Measurements from ENCODE around the gene SLC22A15. TPM values are rescaled to one million over a fixed set of nuclear protein-coding genes. Genes with fewer than 3 reads are reported as not detected.
"Not testable (repeated sequence)": the region's sequence is repeated elsewhere in the genome, so short reads cannot be mapped to it uniquely, and the experiment has no call there.

The SLC22A15 gene
- total RNA-seq, 1 donor from 2014 or later, result 9.8 TPM

DNA sequence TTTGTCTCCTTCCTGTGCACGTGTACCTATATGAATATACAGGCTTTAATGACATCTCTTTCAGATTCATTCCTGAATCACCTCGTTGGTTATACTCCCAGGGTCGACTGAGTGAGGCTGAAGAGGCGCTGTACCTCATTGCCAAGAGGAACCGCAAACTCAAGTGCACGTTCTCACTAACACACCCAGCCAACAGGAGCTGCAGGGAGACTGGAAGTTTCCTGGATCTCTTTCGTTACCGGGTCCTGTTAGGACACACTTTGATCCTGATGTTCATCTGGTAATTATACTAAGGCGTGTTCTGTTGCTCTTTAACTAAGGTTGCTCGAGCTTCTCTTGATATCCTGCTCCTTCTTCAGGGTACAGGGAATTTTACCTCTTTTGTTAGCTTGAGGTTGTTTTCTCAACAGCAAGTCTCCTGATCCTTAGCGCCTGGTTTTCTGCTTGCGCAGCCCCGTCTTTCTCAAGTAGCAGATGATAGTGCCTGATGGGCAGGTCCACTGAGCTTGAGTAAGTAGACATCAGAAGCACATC is 55.1 kb downstream of the SLC22A15 start:
- no peak overlapping the region for H3K4me3 ChIP-seq
- H3K4me1 ChIP-seq, result no peaks in the 10 kb centered on the region
- intact Hi-C loops (cut with DNase I), result no loop called here
- no peaks in the 10 kb centered on the region for H3K36me3 ChIP-seq
- H3K9me3 ChIP-seq, result no peaks in the 10 kb centered on the region
- no peak for TF ChIP-seq POLR2A (IDR thresholded peaks at IDR 0.05)
- TF ChIP-seq POLR2AphosphoS5 (IDR thresholded peaks at IDR 0.05; ENCODE audit: insufficient read depth in 1 of 2, low read depth in 1 of 2), result no peak
- TF ChIP-seq, protein P1, sequence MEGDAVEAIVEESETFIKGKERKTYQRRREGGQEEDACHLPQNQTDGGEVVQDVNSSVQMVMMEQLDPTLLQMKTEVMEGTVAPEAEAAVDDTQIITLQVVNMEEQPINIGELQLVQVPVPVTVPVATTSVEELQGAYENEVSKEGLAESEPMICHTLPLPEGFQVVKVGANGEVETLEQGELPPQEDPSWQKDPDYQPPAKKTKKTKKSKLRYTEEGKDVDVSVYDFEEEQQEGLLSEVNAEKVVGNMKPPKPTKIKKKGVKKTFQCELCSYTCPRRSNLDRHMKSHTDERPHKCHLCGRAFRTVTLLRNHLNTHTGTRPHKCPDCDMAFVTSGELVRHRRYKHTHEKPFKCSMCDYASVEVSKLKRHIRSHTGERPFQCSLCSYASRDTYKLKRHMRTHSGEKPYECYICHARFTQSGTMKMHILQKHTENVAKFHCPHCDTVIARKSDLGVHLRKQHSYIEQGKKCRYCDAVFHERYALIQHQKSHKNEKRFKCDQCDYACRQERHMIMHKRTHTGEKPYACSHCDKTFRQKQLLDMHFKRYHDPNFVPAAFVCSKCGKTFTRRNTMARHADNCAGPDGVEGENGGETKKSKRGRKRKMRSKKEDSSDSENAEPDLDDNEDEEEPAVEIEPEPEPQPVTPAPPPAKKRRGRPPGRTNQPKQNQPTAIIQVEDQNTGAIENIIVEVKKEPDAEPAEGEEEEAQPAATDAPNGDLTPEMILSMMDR (IDR thresholded peaks at IDR 0.05), result no peak
- no peak for DNase-seq (ENCODE audit: extremely low spot score in 2 of 2)
- no peaks in the 10 kb centered on the region for H3K27me3 ChIP-seq
- H3K27ac ChIP-seq, result no peak overlapping the region

DNA sequence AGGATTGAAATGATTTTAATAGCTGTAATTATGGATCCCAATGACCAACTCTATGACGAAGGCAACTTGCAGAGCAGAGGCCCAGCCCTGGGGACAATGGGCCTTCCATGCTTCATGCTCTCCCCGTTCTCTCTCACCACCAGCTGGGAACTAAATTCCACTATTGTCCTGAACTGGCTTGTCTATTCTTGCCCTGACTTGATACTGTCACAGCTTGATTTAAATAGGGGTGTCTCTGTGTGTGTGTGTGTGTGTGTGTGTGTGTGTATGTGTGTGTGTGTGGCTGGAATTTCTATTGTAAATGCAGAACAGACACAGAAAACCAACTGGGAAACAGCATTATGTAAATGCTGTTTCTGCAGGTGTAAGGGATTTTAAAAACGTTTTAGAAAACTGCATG is 57.0 kb downstream of the SLC22A15 start:
- no peak for DNase-seq (ENCODE audit: extremely low spot score in 2 of 2)
- intact Hi-C loops (cut with DNase I), result no loop called here
- TF ChIP-seq POLR2AphosphoS5 (IDR thresholded peaks at IDR 0.05; ENCODE audit: insufficient read depth in 1 of 2, low read depth in 1 of 2), result no peak
- no peak for TF ChIP-seq POLR2A (IDR thresholded peaks at IDR 0.05)
- TF ChIP-seq, protein P1 (IDR thresholded peaks at IDR 0.05), result no peak
- H3K9me3 ChIP-seq, result no peaks in the 10 kb centered on the region
- H3K27me3 ChIP-seq, result no peaks in the 10 kb centered on the region
- H3K4me1 ChIP-seq, result no peaks in the 10 kb centered on the region
- H3K36me3 ChIP-seq, result no peaks in the 10 kb centered on the region
- H3K4me3 ChIP-seq, result no peak overlapping the region
- H3K27ac ChIP-seq, result no peak overlapping the region

DNA sequence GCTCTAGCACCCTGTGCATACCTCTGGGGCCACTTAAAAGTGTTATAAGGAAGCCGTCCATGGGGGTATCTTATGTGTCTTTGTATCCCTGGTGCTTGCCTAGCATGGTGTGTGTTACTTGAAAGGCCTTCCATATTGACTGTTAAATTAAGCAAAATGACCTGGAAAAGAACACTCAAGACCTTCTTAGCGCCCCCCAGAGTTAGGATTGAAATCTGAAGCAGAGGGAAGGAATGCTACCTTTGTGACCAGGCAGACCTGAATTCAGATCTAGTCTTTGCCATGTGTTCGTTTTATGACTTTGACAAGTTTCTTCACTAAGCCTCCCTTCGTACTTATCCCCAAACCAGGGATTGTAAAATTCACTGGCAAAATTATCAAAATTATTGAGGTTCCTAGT is 59.9 kb downstream of the SLC22A15 start:
- H3K4me3 ChIP-seq, result no peak overlapping the region
- DNase-seq (ENCODE audit: extremely low spot score in 2 of 2), result no peak
- H3K27me3 ChIP-seq, result no peaks in the 10 kb centered on the region
- no peak overlapping the region for H3K27ac ChIP-seq
- H3K9me3 ChIP-seq, result no peaks in the 10 kb centered on the region
- H3K36me3 ChIP-seq, result peaks cover 0 to 6% of the 10 kb centered on the region in 2 donors
- TF ChIP-seq POLR2AphosphoS5 (IDR thresholded peaks at IDR 0.05; ENCODE audit: insufficient read depth in 1 of 2, low read depth in 1 of 2) (no peak), POLR2A (IDR thresholded peaks at IDR 0.05) (no peak)
- TF ChIP-seq, protein P1 (IDR thresholded peaks at IDR 0.05), result no peak
- H3K4me1 ChIP-seq, result no peaks in the 10 kb centered on the region
- intact Hi-C loops (cut with DNase I), result no loop called here

DNA sequence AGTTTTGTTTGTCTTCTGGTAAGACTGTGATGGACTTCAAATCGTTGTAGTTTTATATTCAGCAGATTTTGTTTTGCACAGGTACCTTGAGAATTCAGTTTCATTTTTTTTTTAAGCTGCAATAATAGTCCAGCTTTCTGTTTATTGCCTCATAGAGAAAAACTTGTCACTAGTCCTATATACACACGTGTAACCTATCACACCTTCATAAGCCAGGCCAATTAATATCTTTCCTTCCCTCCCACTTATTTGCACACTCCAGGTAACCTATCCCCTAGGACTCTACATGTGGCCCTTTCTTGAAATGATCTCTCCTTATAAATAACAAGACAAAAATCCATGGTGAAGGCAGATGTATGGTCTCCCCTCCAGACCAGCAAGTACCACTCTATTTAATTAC is 62.4 kb downstream of the SLC22A15 start:
- Histone ChIP-seq H3K27ac (no peak overlapping the region), H3K4me1 (no peaks in the 10 kb centered on the region), H3K36me3 (peaks cover 0 to 15% of the 10 kb centered on the region in 2 donors), H3K27me3 (no peaks in the 10 kb centered on the region), H3K4me3 (no peak overlapping the region), H3K9me3 (no peaks in the 10 kb centered on the region)
- DNase-seq (ENCODE audit: extremely low spot score in 2 of 2), result no peak
- TF ChIP-seq POLR2A (IDR thresholded peaks at IDR 0.05) (no peak), POLR2AphosphoS5 (IDR thresholded peaks at IDR 0.05; ENCODE audit: insufficient read depth in 1 of 2, low read depth in 1 of 2) (no peak)
- TF ChIP-seq, protein P1 (IDR thresholded peaks at IDR 0.05), result no peak
- intact Hi-C loops (cut with DNase I), result no loop called here

DNA sequence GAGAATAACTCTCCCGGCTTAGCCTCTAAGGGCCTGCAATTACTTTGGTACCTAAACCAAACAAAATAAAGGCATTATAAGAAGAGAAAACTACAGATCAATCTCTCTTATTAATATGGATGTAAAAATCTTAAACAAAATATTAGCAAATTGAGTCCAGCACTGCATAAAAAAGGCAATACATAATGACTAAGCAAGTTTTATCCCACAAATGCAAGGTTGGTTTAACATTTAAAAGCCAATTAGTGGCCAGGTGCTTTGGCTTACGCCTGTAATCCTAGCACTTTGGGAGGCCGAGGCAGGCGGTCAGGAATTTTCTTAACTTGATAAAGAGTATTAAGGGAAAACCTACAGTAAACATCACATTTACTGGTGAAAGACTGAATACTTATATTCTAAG is 67.8 kb downstream of the SLC22A15 start:
- Histone ChIP-seq H3K27ac (no peak overlapping the region), H3K9me3 (no peaks in the 10 kb centered on the region), H3K27me3 (no peaks in the 10 kb centered on the region), H3K4me1 (no peaks in the 10 kb centered on the region), H3K4me3 (no peak overlapping the region), H3K36me3 (peaks cover 0 to 10% of the 10 kb centered on the region in 2 donors)
- TF ChIP-seq, protein P1 (IDR thresholded peaks at IDR 0.05), result no peak
- no peak for TF ChIP-seq POLR2A (IDR thresholded peaks at IDR 0.05)
- no peak for TF ChIP-seq POLR2AphosphoS5 (IDR thresholded peaks at IDR 0.05; ENCODE audit: insufficient read depth in 1 of 2, low read depth in 1 of 2)
- intact Hi-C loops (cut with DNase I), result no loop called here
- DNase-seq (ENCODE audit: extremely low spot score in 2 of 2), result no peak

DNA sequence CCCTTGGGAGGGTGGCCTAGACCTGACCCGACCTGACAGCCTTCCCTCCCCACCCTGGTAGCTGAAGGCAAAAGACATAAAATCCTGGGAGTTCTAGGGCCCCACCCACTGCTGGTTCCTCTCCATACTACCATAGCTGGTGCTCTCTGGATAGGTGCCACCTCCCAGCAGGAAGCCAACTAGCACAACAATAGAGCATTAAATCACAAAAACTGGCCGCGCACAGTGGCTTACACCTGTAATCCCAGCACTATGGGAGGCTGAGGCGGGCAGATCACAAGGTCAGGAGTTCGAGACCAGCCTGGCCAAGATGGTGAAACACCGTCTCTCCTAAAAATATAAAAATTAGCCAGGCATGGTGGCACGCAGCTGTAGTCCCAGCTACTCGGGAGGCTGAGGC is 70.6 kb downstream of the SLC22A15 start:
- H3K9me3 ChIP-seq; H3K27ac ChIP-seq; H3K4me3 ChIP-seq; H3K4me1 ChIP-seq; DNase-seq (ENCODE audit: extremely low spot score in 2 of 2); H3K36me3 ChIP-seq; H3K27me3 ChIP-seq: not testable (repeated sequence)
- intact Hi-C loops (cut with DNase I), result loop anchor here (5.0 kb wide), 1 partner anchor 915 kb away; no protein-coding TSS in a partner anchor

DNA sequence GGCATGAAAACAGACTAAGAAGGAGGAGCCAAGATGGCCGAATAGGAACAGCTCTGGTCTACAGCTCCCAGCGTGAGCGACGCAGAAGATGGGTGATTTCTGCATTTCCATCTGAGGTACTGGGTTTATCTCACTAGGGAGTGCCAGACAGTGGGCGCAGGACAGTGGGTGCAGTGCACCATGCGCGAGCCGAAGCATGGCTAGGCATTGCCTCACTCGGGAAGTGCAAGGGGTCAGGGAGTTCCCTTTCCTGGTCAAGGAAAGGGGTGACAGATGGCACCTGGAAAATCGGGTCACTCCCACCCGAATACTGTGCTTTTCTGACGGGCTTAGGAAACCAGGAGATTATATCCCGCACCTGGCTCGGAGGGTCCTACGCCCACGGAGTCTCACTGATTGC is 75.6 kb downstream of the SLC22A15 start:
- H3K27me3 ChIP-seq; H3K9me3 ChIP-seq; H3K4me3 ChIP-seq; intact Hi-C loops (cut with DNase I); H3K4me1 ChIP-seq; H3K27ac ChIP-seq; DNase-seq (ENCODE audit: extremely low spot score in 2 of 2); H3K36me3 ChIP-seq: not testable (repeated sequence)
